ENCODE data around the gene RIMS3. TPM values are rescaled to one million over a fixed set of nuclear protein-coding genes. Genes with fewer than 3 reads are reported as not detected.

Gene RIMS3
- polyA plus RNA-seq, 1 donor (not counting 4 experiments of a cell fraction or from before 2014, with no cell fraction given) = 1.7 TPM

DNA sequence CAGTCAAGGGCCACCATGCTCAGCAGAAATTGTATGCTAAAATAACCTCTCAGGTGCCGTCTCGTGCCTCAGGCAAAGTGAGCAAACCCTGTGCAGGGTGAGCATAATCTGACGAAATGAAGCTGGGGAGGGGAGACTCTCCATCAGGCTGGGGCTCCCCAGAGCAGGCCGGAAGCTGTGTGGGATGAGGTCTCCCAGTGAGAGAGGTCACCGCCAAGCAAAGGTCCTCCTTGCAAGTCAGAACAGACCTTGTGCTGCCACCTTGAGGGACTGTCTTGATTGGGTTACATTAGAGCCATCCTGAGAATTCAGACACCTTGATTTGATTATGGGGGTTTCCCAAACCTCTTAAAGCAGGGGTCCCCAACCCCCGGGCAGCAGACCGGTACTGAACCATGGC lies 69.9 kb downstream of the RIMS3 start:
- Histone ChIP-seq H3K79me2 (ENCODE audit: control insufficient read depth, insufficient read depth, low read length) (no peaks in the 10 kb centered on the region), H3K27ac (ENCODE audit: control insufficient read depth, insufficient read depth, low read length) (no peak overlapping the region), H3K9me1 (ENCODE audit: control insufficient read depth, extremely low read depth, insufficient read depth, low read length) (no peaks in the 10 kb centered on the region), H3K9ac (ENCODE audit: control insufficient read depth, extremely low read depth, insufficient read depth, low read length) (no peak overlapping the region), H3K4me3 (ENCODE audit: control insufficient read depth in 2 of 3, extremely low read depth in 1 of 3, insufficient read depth in 2 of 3, low read depth in 1 of 3, low read length in 3 of 3) (no peak overlapping the region), H3K9me3 (ENCODE audit: control insufficient read depth, low read depth, low read length) (no peaks in the 10 kb centered on the region), H4K20me1 (ENCODE audit: control insufficient read depth, extremely low read depth, insufficient read depth, low read length) (no peaks in the 10 kb centered on the region), H2AFZ (ENCODE audit: control insufficient read depth, low read length) (no peak overlapping the region), H3K27me3 (ENCODE audit: control insufficient read depth, extremely low read depth, insufficient read depth, low read length) (no peaks in the 10 kb centered on the region), H3K36me3 (ENCODE audit: control insufficient read depth in 2 of 2, extremely low read depth in 1 of 2, insufficient read depth in 2 of 2, low read length in 2 of 2) (no peaks in the 10 kb centered on the region), H3K4me1 (ENCODE audit: control insufficient read depth, extremely low read depth, insufficient read depth, low read length) (no peaks in the 10 kb centered on the region), H3K4me2 (ENCODE audit: control insufficient read depth, extremely low read depth, insufficient read depth, low read depth, low read length) (no peak overlapping the region)
- TF ChIP-seq, protein P1, sequence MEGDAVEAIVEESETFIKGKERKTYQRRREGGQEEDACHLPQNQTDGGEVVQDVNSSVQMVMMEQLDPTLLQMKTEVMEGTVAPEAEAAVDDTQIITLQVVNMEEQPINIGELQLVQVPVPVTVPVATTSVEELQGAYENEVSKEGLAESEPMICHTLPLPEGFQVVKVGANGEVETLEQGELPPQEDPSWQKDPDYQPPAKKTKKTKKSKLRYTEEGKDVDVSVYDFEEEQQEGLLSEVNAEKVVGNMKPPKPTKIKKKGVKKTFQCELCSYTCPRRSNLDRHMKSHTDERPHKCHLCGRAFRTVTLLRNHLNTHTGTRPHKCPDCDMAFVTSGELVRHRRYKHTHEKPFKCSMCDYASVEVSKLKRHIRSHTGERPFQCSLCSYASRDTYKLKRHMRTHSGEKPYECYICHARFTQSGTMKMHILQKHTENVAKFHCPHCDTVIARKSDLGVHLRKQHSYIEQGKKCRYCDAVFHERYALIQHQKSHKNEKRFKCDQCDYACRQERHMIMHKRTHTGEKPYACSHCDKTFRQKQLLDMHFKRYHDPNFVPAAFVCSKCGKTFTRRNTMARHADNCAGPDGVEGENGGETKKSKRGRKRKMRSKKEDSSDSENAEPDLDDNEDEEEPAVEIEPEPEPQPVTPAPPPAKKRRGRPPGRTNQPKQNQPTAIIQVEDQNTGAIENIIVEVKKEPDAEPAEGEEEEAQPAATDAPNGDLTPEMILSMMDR (optimal IDR thresholded peaks at IDR 0.05 in 1 of 3, IDR thresholded peaks at IDR 0.05 in 1 of 3, conservative IDR thresholded peaks at IDR 0.05 in 1 of 3; ENCODE audit: extremely low read depth in 1 of 3, insufficient read depth in 2 of 3, low read length in 3 of 3) = no peak
- TF ChIP-seq EZH2 (IDR thresholded peaks at IDR 0.05; ENCODE audit: low read length) = no peak
- DNase-seq (ENCODE audit: low read depth, low spot score) = no peak
- dilution Hi-C loops (cut with MboI; ENCODE audit: extremely low pct_ligation_motif_present, low sequenced_read_pairs) = no loop called here
- FAIRE-seq = no peak

DNA sequence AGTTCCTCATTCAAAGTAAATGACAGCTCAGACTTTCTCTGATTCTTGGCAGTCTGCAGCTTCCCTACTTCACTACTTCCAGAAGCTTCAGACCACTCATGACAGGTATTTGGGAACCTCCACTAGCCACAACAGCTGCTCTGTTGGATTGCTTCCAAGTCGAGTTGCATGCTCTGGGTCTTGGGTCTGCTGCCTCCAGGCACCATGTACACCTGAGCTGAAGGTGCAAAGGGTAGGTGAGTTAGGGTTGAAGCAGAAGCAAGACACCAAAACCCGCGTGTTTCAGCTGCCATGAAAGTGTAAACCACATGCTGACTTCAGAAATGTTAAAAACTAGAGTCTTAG lies 71.3 kb downstream of the RIMS3 start:
- Histone ChIP-seq H3K9me3 (ENCODE audit: control insufficient read depth, low read depth, low read length) (no peaks in the 10 kb centered on the region), H3K36me3 (ENCODE audit: control insufficient read depth in 2 of 2, extremely low read depth in 1 of 2, insufficient read depth in 2 of 2, low read length in 2 of 2) (no peaks in the 10 kb centered on the region), H3K9me1 (ENCODE audit: control insufficient read depth, extremely low read depth, insufficient read depth, low read length) (no peaks in the 10 kb centered on the region), H3K4me1 (ENCODE audit: control insufficient read depth, extremely low read depth, insufficient read depth, low read length) (no peaks in the 10 kb centered on the region), H3K27me3 (ENCODE audit: control insufficient read depth, extremely low read depth, insufficient read depth, low read length) (no peaks in the 10 kb centered on the region), H3K4me2 (ENCODE audit: control insufficient read depth, extremely low read depth, insufficient read depth, low read depth, low read length) (no peak overlapping the region), H4K20me1 (ENCODE audit: control insufficient read depth, extremely low read depth, insufficient read depth, low read length) (no peaks in the 10 kb centered on the region), H3K27ac (ENCODE audit: control insufficient read depth, insufficient read depth, low read length) (no peak overlapping the region), H3K79me2 (ENCODE audit: control insufficient read depth, insufficient read depth, low read length) (no peaks in the 10 kb centered on the region), H2AFZ (ENCODE audit: control insufficient read depth, low read length) (no peak overlapping the region), H3K4me3 (ENCODE audit: control insufficient read depth in 2 of 3, extremely low read depth in 1 of 3, insufficient read depth in 2 of 3, low read depth in 1 of 3, low read length in 3 of 3) (no peak overlapping the region), H3K9ac (ENCODE audit: control insufficient read depth, extremely low read depth, insufficient read depth, low read length) (no peak overlapping the region)
- no peak for TF ChIP-seq EZH2 (IDR thresholded peaks at IDR 0.05; ENCODE audit: low read length)
- TF ChIP-seq, protein P1 (optimal IDR thresholded peaks at IDR 0.05 in 1 of 3, IDR thresholded peaks at IDR 0.05 in 1 of 3, conservative IDR thresholded peaks at IDR 0.05 in 1 of 3; ENCODE audit: extremely low read depth in 1 of 3, insufficient read depth in 2 of 3, low read length in 3 of 3) = no peak
- DNase-seq (ENCODE audit: low read depth, low spot score) = no peak
- dilution Hi-C loops (cut with MboI; ENCODE audit: extremely low pct_ligation_motif_present, low sequenced_read_pairs) = no loop called here
- no peak for FAIRE-seq

All from keratinocyte (primary cell).